ENCODE data around the gene C1orf56.

GRCh38 chr1:151065089-151065645 lies 17.6 kb downstream of the C1orf56 start:
- TF ChIP-seq CTCF (IDR thresholded peaks at IDR 0.05) (no peak), POLR2A (IDR thresholded peaks at IDR 0.05) (no peak), POLR2AphosphoS5 (IDR thresholded peaks at IDR 0.05) (no peak)

Measured in prostate gland (tissue), 2 donors.